Fibroblast of the conjunctiva (primary cell): Measurements from ENCODE around the gene IL34.
A peak's percentile ranks its signal among the peaks of the same experiment; 100 is the strongest.

Experiments used
- DNase-seq: peaks from one replicate; pipeline ENCODE4 v3.0.0-alpha.2; 2010; ENCODE audit warnings: low read depth

The IL34 gene

DNA sequence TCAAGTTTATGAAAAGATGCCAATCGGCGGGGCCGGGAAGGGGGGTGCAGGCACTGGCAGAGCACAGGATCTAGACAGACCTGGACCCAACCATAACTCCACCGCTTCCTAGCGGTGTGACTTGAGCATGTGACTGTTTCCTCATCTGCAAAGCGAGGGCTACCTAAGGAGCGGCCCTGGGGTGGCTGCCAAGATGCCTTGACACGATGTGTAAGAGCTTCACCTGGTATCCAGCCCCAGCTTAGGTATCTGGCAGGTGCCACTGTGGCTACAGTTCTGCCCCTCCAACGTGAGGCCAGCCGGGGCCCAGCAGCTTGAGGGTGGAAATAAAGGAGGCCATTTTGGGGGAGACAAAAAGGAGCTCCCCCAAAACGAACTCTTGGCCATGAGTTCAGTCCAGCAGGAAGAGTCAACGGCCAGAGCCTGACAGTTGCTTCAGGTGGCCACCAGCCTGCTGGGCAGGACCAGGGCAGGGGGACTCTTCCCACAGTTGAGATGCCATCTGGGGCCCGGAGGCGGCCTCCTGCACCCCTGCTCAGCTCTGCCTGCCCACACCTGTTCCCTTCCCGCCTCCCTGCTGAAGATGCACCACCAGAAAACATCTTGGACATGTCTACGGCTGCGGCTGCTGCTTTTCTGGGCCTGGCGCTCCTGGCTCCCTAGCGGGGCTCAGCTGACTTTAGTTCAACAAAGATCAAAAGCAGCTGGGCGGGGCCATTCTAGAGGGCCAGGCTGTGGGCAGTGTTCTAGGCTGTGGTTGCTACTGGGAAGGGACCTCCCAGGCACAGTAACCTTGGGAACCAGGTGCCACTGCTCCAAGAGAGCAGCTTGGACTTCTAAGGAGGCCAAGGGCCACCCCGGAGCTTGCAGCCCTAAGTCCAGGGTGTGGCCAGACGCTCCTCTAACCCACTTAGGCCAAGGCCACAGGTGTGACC is 42.9 kb downstream of the IL34 start:
- no peak for DNase-seq

DNA sequence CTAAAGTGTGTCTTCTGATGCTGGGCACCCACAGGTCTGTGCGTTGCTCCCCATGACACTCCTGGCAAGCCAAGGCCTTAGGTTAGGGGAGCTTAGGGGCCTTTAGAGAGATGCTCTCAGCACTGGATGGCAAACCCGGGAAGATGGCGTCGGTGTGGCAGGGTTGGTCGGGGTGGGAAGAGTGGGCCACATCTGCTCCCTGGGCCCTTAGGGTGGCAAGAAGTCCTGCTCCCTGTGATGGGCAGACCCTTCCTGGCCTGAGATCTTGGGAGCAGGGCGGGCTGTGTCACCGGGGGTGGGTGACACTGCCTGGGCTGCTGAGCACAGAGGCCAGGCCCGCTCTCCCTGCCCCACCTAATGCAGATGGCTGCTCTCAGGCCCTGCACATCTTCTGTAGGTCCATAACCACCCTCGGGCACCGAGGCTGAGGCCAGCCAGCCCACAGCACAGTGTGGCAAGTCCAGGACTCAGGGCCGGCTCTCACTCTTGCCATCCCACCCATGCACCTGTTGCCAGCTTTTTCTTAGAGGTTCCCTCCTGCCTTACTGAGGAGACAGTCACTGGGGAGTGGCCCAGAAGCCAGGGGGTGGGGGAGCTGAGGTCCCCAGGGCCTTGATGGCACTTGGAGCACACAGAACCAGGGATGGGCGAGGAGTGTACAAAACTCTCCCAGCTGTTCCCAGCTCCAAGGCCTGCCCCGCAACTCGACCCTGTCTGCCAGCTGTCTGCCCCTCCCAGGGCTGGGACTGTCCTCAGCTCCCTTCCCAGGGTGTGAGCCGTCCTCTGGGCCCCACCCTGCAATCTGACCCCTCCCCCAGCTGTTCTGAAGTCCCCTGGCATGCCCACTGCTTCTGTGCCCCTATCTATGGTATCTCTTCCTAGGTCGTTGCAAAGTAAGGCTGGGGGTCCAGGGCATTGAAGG is 43.9 kb downstream of the IL34 start:
- DNase-seq: no peak

DNA sequence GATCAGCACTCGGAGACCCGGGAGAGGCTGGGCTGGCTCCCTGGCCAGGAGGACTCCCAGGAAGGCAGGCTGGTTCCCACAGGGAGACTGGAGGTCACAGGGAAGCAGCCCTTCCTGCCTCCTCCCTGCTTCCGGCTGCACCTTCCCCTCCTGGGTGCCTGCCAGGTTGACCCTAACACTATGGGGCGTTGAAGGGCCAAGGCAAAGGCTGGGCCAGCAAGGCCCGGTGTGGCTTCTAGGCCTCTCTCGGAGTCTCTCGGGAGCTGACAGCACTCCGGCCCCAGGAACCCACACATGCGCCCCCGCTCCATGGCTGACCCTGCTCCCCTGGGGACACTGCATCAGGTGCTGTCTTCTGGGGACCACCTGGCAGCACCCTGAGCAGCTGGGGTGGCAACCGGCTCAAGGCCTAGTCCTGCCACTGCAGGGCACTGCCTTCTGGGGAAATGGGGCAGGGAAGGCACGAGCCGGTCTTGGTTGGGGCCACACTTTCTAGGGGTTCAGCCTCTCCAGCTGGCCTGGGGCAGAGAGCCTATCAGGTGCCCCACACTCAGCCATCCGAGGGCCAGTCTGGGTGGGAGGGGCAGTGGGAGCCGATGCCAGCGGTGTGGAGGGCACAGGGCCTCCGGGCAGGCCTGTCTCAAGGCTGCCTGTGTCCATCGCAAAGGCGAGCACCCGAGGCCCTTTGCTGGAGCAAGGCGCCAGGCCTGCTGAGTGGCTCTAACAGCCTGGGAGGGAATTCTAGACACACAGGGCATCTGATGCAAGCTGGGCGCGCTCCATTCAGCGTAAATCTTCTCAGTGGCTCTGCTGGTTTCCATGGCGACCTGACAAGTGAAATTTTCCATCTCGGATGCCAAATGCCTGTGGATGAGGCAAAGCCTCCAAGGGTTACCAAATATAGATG is 45.1 kb downstream of the IL34 start:
- DNase-seq: peak; percentile 99

DNA sequence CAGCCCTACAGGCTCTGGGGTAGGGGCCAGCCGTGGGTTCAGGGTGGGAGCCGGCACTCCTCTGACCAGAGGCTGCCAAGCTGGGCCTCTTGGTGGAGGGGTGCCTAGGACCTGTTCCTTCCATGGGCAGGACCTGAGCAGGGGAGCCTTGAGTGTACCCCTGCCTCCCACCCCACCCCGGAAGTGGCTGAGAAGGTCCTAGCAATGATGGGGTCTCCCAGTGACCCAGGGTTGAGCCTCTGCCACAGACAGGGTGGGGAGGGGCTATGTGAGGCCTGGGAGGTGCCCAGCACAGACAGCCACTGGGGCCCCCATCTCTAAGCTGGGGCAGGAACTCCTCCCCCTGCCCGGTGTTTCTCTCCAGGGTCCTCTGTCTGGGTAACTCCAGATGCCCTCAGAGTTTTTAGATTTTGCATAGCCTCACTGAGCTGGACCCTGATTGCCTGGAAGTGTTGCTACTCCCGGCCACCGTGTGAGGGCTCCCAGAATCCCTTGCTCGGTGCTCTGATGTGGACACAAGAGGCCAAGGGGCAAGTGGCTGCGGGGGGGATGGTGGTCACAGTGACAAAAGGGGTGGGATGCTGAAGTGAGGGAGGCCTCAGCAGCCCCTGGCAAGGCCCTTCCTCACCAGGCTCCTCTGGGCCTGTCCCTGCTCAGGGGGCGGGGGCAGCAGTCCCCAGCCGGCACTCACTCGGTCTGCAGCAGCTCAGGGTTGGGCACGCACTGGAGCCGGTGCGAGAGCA is 45.9 kb downstream of the IL34 start:
- no peak for DNase-seq

DNA sequence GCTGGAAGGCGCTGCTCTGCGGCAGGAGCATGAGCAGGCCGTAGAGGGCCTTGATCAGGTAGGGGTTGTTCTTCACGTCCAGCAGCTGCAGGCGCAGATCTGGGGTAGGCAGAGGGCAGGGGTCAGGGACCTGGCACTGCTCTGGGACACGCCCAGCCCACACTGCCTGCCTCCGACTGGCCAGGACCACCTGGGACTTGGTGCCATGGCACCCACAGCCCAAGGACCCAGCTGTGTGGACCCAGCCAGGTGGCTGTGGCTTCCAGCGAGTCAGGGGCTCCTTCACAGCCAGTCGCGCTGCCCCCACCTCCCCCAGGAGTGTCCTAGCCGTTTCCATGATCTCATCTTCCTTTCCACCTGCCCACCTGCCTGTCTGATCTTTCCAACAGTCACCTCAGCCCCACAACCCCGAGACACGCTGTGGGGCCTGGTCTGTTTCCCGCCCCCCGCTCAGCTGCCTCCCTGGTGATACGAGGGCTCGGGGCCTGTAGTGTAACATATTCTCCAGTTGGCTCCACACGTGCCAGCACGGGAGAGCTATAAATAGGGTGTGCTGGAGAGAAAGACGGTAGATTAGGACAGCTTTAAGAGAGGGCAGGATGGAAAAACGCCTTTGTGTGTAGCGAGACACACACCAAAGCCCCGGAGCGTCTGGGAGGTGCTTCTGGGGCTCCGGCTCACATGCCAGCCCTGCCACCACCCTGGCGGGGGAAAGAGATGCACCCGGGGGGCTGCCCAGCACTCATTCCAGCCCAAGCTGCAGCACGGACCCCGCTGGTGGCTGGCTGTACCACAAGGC is 46.7 kb downstream of the IL34 start:
- no peak for DNase-seq

DNA sequence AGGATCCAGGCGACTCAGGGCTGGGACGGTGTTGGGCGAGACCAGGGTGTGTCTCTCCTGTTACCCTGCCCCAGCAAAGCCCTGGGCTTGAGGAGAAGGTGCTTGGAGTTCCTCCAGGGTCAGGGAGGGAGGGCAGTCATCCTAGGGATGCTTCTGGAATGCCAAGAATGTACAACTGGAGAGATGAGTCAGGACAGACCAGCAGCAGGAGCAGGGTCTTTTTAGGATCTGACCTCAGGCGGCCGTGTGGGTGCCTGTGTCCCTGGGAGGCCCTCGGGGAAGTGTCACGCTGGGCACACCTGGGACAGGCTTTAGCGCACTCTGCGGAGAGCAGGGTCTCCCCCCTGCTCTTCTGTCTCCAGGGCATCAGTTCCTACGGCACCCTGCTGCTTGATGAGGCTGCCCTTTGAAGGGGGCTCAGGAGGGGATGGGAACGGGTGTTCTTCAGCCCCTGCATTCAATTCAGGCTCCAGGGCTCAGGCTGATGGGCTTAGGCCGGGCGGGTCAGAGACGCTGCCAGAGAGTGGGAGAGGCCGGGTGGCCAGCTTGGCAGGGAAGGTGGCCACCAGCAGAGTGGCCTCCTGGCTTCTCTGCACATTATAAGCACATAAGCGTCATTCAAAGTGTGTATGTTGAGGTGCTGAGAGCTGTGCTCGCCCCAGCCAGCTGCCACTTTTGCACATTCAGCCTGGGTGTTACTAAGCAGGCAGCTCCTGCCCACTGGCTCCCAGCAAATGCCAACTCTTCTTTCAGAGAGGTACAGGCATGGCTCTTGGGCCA is 47.9 kb downstream of the IL34 start:
- DNase-seq: peak; percentile 78

DNA sequence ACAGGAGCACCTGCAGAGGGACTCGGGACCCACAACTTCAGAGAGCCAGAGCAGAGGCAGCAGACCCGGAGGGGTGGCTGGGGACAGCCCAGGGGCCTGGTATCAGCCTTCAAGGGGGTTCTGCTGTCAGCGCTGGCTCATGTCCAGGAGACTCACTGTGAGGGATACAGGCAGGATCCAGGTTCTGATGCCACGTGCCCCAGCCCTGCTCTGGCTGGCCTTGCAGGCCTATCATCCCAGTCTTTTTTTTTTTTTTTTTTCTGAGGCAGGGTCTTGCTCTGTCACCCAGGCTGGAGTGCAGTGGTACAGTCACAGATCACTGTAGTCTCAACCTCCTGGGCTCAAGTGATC is 48.5 kb downstream of the IL34 start:
- DNase-seq: no peak

DNA sequence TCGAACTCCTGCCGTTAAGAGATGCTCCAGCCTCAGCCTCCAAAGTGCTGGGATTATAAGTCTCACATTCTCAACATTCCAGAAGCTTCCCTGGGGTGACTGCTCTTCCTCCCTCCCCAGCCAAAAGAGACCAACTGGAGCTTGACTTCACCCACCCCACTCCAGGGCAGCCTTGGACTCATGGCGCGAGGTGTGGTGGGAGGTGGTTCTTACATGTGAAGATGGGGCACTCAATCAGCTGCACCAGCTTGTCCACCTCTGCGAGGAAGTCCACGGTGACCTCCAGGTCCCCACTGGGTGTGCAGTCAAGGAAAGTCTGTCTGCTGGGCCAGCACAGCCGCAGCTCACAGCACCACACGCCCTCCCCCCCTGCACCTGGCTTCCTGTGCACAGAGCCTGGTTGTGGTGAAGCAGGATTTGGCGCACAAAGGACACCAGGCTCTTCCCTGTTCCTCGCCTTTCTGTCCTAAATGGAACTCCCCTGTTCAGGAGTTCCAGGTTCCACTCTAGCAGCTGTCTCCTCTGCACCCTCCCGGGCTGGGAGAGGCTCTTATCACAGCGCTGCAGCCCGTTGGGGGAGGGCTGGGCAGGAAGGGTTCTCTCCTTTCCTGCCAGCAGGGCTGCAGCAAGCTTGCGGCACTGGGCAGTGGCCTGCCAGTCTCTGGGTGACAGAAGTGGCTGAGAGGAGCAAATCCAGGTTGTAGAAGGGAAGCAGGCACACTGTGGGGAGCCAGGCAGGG is 49.1 kb downstream of the IL34 start:
- DNase-seq: no peak

DNA sequence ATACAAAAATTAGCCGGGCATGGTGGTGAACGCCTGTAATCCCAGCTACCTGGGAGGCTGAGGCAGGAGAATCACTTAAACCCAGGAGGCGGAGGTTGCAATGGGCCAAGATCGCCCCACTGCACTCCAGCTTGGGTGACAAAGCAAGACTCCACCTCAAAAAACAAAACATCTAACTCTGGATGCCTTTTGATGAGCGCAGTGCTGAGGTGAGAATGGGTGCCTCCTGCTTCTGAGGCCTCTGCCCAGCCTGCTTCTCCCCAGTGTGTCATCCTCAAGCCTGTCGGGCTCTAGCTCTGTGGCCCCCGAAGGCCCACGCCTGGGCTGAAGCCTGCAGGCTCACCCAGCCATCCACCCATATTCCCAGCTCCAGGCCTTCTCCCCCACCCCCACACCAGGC is 50.0 kb downstream of the IL34 start:
- no peak for DNase-seq

DNA sequence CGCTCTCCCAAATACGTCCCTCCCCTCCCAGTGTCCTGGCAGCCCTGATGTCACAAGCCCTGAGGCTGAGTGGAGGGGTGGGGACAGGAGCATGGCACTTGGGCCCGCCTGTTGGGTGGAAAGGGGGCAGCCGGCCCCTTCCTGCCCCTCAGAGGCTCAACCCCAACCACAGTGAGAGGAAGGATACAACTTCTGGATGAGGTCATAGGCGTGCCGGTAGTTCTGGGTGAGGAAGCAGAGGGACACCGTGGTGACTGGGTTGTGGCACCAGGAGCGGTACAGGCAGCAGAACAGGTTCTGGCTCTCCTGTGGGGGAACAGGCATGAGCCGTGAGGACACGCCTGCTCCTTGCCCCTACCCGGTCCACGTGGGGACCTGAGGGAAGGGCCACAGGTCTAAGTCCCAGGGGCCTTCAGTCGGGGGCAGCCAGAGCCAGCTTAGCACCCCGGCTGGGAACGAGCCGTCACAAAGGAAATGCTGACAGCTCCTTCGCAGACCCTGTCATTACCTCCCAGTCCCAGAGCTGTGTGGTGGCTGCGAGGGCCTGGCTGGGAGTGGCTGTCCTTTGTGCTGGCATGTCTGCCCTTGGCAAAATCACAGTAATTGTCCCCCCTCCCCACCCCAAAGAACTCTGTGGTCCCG is 50.7 kb downstream of the IL34 start:
- no peak for DNase-seq

DNA sequence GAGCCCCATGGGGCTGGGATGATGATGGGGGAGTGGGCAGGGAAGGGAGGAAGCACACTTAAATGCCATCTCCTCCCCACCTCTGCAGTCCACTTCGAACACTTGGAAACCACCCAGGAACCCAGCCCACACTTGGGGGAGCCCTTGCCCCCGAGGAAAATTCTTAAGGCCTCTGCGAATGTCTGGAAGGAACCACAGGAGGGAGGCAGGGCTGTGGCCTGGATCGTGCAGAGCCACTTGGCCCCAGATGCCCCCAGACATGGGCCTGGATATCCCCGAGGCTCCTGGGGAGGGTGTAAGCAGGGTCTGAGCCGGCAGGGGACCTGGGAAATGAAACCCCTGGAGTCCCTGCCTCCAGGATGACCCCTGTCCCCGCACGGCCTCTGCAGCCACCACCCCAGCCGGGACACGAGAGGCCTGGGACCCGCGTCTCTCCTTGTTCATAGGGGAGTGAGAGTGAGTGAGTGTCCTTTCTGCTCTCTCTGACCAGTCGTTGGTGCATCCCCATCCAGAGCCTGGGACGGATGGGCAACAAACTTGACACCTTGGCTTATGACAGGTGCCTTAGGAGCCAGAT is 51.3 kb downstream of the IL34 start:
- DNase-seq: no peak

DNA sequence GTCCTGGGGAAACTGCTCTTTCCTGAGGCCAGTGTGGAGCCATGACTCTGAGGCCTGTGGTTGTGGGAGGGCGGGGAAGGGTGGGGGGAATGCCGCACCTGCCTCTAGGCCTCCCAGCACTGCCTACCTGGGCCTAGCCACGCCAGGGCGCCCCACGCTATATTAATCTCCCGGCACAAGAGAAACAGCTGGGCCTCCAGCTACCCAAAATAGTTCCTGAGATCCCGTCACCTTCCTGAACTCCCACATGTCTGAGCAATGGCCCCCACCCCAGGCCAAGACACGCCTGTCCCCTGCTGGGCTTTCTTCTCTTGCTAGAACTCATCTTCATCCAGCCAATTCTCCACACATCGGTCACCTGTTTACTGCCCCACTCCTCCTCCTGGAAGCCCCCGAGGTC is 52.5 kb downstream of the IL34 start:
- DNase-seq: no peak

DNA sequence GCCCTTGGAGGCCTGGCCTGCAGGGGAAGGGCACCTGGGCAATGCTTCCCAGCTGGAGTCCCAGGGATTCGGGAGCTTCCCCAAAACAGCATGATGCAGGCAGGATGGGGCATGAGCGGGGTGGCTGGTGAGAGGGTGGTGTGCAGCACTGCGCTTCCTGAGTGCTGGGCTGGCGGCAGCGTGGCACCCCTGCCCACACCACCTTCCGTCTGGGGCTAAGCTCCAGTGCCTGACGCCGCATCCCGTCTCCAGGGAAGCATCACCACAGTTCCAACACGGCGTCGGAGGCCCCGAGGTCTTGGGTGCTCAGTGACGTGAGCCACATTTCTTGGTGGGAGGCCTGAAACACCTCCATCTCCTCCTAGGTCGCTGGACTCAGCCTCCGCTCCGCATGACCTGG is 53.3 kb downstream of the IL34 start:
- no peak for DNase-seq

DNA sequence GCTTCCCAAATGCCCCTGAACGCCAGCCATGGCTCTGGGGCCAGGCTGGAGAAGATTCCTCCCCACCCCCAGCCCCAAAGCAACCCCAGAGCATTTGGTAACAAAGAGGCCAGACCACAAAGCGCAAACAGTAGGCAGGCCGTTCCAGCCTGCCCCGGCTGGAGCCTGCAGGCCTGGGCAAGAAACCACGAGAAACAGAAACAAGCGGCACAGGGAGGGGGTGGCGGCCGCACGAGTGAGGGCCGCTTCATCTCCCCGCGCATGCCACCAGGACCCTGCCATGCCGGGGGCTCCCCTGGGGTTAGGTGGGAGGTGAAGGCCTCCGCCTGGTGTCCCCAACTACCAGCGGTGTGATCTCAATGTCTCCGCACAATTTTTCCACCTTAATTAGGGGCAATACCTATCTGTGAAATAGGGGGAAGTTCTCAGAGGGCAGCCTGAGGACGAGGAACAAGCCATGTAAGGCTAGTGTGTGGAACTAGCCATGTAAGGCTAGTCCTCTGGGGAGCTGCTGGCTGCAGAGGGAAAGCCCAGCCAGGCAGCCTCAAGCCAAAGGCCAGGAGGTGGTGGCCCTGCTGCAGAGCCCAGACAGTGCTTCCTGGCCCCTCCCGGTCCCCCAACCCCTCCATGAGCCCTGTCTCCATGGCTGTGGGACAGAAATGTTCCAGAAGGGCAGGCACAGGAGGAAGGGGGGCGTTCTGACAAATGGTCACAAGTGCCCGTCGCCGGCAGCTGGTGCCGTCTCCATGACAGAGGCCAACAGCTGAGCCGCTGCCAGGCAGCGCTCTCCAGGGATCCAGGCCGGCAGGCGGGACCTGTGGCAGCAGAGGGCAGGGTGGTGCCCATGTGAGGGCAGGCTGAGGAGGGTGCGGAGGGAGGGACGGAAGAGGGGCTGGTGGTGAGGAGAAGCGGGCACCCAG is 54.0 kb downstream of the IL34 start:
- DNase-seq: no peak

DNA sequence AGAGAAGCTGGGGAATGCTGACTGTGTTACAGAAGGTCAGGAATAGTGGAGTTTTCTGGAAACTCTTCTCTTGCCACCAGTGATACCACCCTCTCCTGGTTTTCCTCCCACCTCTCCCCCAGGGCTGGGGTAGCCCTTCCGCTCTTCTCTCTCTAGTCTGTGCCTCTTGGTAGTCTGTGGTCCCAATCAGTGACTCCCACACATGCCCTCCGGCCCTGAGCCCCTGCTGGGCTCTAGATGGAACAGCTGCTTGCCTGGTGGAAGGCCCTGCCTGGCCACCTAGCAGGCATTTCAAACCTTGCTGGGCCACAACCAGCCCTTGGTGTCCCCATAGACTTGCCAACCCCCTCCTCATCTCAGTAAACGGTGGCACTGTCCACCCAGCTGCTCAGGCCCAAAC is 54.7 kb downstream of the IL34 start:
- no peak for DNase-seq

DNA sequence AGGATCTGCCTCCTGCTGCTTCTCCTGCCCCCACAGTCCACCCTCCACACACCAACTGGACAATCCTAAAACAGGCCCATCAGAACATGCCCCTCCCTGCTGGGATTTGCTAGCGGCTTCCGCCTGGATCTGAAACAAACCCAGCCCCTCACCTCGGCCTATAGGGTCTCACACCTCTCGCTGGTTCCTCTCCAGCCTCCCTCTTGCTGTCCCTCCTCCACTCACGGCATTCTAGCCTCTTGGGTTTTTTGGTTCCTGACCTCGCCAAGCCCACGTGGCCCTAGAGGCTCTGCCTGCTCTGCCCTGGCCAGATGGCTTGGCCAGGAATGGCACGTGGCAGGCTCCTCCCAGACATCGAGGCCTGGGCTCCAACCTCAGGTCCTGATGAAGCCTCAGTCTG is 55.2 kb downstream of the IL34 start:
- DNase-seq: no peak

DNA sequence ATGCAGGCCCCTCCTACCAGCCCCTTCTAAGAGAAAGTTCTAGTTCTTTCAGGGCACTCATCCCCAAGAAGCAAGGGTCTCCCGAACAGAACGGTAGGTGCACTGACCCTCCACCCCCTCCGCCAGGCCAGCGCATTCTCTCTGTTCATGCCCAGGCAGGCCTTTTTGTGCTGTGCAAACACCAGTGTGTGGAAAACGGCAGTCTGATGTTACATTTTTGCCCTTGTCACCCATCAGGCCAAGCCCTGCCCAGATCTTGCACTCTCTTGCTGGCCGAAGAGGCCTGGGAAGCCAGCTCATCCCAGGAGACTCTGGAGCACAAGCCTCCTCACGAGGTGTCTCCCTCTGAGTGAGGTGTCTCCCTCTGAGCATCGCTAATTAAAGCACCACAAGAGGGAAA is 55.6 kb downstream of the IL34 start:
- DNase-seq: no peak
